Measurements from ENCODE around the gene DUSP1.

The DUSP1 gene

GRCh38 chr5:172739375-172739774 lies 31.6 kb downstream of the DUSP1 start:
- no peak for DNase-seq

GRCh38 chr5:172736508-172737135 lies 34.4 kb downstream of the DUSP1 start:
- DNase-seq = no peak

GRCh38 chr5:172735141-172735831 lies 35.7 kb downstream of the DUSP1 start:
- DNase-seq = no peak

GRCh38 chr5:172733974-172734346 lies 37.0 kb downstream of the DUSP1 start:
- DNase-seq = no peak

- no peak for DNase-seq
Observed at GRCh38 chr5:172733131-172733973, 37.6 kb downstream of the DUSP1 start.

GRCh38 chr5:172732201-172732865 lies 38.7 kb downstream of the DUSP1 start:
- DNase-seq = no peak

GRCh38 chr5:172731680-172732074 lies 39.3 kb downstream of the DUSP1 start:
- DNase-seq = no peak

- DNase-seq = no peak
Observed at GRCh38 chr5:172730981-172731679, 39.9 kb downstream of the DUSP1 start.

- DNase-seq = no peak
Observed at GRCh38 chr5:172730222-172730621, 40.8 kb downstream of the DUSP1 start.

- no peak for DNase-seq
Observed at GRCh38 chr5:172729588-172729987, 41.4 kb downstream of the DUSP1 start.

GRCh38 chr5:172728481-172729241 lies 42.3 kb downstream of the DUSP1 start:
- DNase-seq = no peak

GRCh38 chr5:172727551-172727950 lies 43.4 kb downstream of the DUSP1 start:
- no peak for DNase-seq

GRCh38 chr5:172726966-172727365 lies 44.0 kb downstream of the DUSP1 start:
- DNase-seq = no peak

- DNase-seq = no peak
Observed at GRCh38 chr5:172725785-172726184, 45.2 kb downstream of the DUSP1 start.

GRCh38 chr5:172725273-172725672 lies 45.7 kb downstream of the DUSP1 start:
- DNase-seq = no peak

GRCh38 chr5:172724242-172725183 lies 46.5 kb downstream of the DUSP1 start:
- DNase-seq = no peak

- no peak for DNase-seq
Observed at GRCh38 chr5:172723508-172723907, 47.5 kb downstream of the DUSP1 start.

GRCh38 chr5:172722327-172722815 lies 48.6 kb downstream of the DUSP1 start:
- no peak for DNase-seq

GRCh38 chr5:172721455-172722326 lies 49.3 kb downstream of the DUSP1 start:
- no peak for DNase-seq

GRCh38 chr5:172720655-172721054 lies 50.3 kb downstream of the DUSP1 start:
- DNase-seq = no peak
